HG02938 (cell line): Measurements from ENCODE around the gene CLASP1.

Experiments
- ATAC-seq: cut with Tn5 transposase; IDR thresholded peaks from one replicate; pipeline ENCODE4 v1.9.1; 2021; ENCODE audit warnings: mild to moderate bottlenecking, moderate library complexity; ENCODE audit not compliant: unreplicated experiment

CLASP1 gene

GRCh38 chr2:121297217-121297830, 351.9 kb downstream of the CLASP1 start:
- ATAC-seq: no peak

GRCh38 chr2:121295911-121296650, 353.2 kb downstream of the CLASP1 start:
- no peak for ATAC-seq

GRCh38 chr2:121294881-121295840, 354.1 kb downstream of the CLASP1 start:
- ATAC-seq: no peak

- ATAC-seq: no peak
Observed at GRCh38 chr2:121293450-121294325, 355.6 kb downstream of the CLASP1 start.

- no peak for ATAC-seq
Observed at GRCh38 chr2:121291251-121291580, 358.0 kb downstream of the CLASP1 start.

- no peak for ATAC-seq
Observed at GRCh38 chr2:121289271-121289670, 360.0 kb downstream of the CLASP1 start.

- ATAC-seq: no peak
Observed at GRCh38 chr2:121288454-121289231, 360.6 kb downstream of the CLASP1 start.

GRCh38 chr2:121287956-121288355, 361.3 kb downstream of the CLASP1 start:
- no peak for ATAC-seq
